Fibroblast of skin of right biceps (primary cell): ENCODE results near the gene PNKD.
A peak's percentile ranks its signal among the peaks of the same experiment; 100 is the strongest.

ENCODE experiments used
- DNase-seq: peaks from one replicate; pipeline ENCODE4 v3.0.0-alpha.2; 2013

Gene PNKD

GRCh38 chr2:218320704-218321336, 50.5 kb downstream of the PNKD start:
- DNase-seq, result no peak

- DNase-seq, result peak; percentile 68
These were observed 52.6 kb downstream of the PNKD start for GRCh38 chr2:218322768-218323525.

GRCh38 chr2:218323526-218324472, 53.5 kb downstream of the PNKD start:
- peak; percentile 58 for DNase-seq

GRCh38 chr2:218325566-218326160, 55.3 kb downstream of the PNKD start:
- DNase-seq, result no peak

- no peak for DNase-seq
These were observed 56.0 kb downstream of the PNKD start for GRCh38 chr2:218326315-218326714.

- no peak for DNase-seq
These were observed 57.3 kb downstream of the PNKD start for GRCh38 chr2:218327451-218328210.

GRCh38 chr2:218328294-218328693, 58.0 kb downstream of the PNKD start:
- no peak for DNase-seq

GRCh38 chr2:218329027-218329825, 58.9 kb downstream of the PNKD start:
- DNase-seq, result no peak

GRCh38 chr2:218329826-218330593, 59.7 kb downstream of the PNKD start:
- DNase-seq, result no peak

- no peak for DNase-seq
These were observed 61.4 kb downstream of the PNKD start for GRCh38 chr2:218331745-218332144.

GRCh38 chr2:218332288-218332687, 62.0 kb downstream of the PNKD start:
- DNase-seq, result no peak

GRCh38 chr2:218332920-218333645, 62.8 kb downstream of the PNKD start:
- no peak for DNase-seq

- DNase-seq, result no peak
These were observed 64.2 kb downstream of the PNKD start for GRCh38 chr2:218334531-218334930.

- no peak for DNase-seq
These were observed 70.3 kb downstream of the PNKD start for GRCh38 chr2:218340656-218341055.

GRCh38 chr2:218341381-218341780, 71.1 kb downstream of the PNKD start:
- DNase-seq, result no peak

- no peak for DNase-seq
These were observed 72.5 kb downstream of the PNKD start for GRCh38 chr2:218342837-218343236.

- DNase-seq, result peak; percentile 54
These were observed 73.3 kb downstream of the PNKD start for GRCh38 chr2:218343591-218343990.

- DNase-seq, result no peak
These were observed 73.9 kb downstream of the PNKD start for GRCh38 chr2:218344090-218344754.

GRCh38 chr2:218344755-218345417, 74.6 kb downstream of the PNKD start:
- no peak for DNase-seq
